Stomach (tissue), 9 donors: ENCODE results near the gene ATP1A1. TPM values are rescaled to one million over a fixed set of nuclear protein-coding genes. Genes with fewer than 3 reads are reported as not detected.

Experiments
- DNase-seq, 2 donors: peaks; one replicate each; pipeline versions ENCODE4 v3.0.0 to v3.0.0-alpha.2; 2013 to 2019
- H3K27ac ChIP-seq, 5 donors: fragments of 200-600 bp in 4 of 5; sonication (generic) in 4 of 5; one replicate each; pipeline ENCODE4 v1.5.1; 2013 to 2019; ENCODE audit warnings: mild to moderate bottlenecking in 1 of 5, moderate library complexity in 1 of 5
- H3K27me3 ChIP-seq, 3 donors: fragments of 200-600 bp; sonication (generic); one replicate each; pipeline ENCODE4 v1.5.1; 2017 to 2019; ENCODE audit warnings: mixed run types in 1 of 3
- H3K36me3 ChIP-seq, 4 donors: fragments of 200-600 bp; sonication (generic); 1 replicate in 3 of 4; 2 replicates in 1 of 4; pipeline ENCODE4 v1.5.1; 2016 to 2019
- H3K4me1 ChIP-seq, 4 donors: fragments of 200-600 bp; sonication (generic); one replicate each; pipeline ENCODE4 v1.5.1; 2016 to 2019
- H3K4me3 ChIP-seq, 4 donors: fragments of 200-600 bp; sonication (generic) in 3 of 4; one replicate each; pipeline ENCODE4 v1.5.1; 2016 to 2019; ENCODE audit warnings: mild to moderate bottlenecking in 1 of 4
- H3K9me3 ChIP-seq, 4 donors: fragments of 200-600 bp; sonication (generic); one replicate each; pipeline ENCODE4 v1.5.1; 2016 to 2019
- CTCF ChIP-seq, 7 experiments: fragments of 450-650 bp in 4 of 7; fragments of 200-600 bp in 3 of 7; sonication (generic) in 3 of 7; IDR thresholded peaks; one replicate each; pipeline ENCODE4 v1.5.1; 2016 to 2019; ENCODE audit warnings: antibody characterized with exemption in 7 of 7, control low read depth in 2 of 7, mild to moderate bottlenecking in 1 of 7
- EP300 ChIP-seq: sonication (generic); formaldehyde crosslinking; IDR thresholded peaks from one replicate; pipeline ENCODE4 v1.6.1; 2017; ENCODE audit warnings: antibody characterized with exemption
- POLR2A ChIP-seq, 4 donors: fragments of 450-650 bp; IDR thresholded peaks; one replicate each; pipeline ENCODE4 v1.6.1; 2016; ENCODE audit warnings: antibody characterized with exemption in 4 of 4, control low read depth in 2 of 4, mild to moderate bottlenecking in 1 of 4, moderate library complexity in 1 of 4
- POLR2AphosphoS5 ChIP-seq, 3 donors: sonication (generic); formaldehyde crosslinking; IDR thresholded peaks; one replicate each; pipeline ENCODE4 v1.6.1; 2016; ENCODE audit warnings: antibody characterized with exemption in 3 of 3
- WGBS, 5 donors: extraction: QIAGEN DNeasy Blood & Tissue Kit in 3 of 5; methylation state at CpG; one replicate each; pipeline versions ENCODE4 v1.1.5 to v1.1.7; 2013 to 2018; 5-methylcytosine and 5-hydroxymethylcytosine counted together
- intact Hi-C: fragments of 100-400 bp; cut with DNase I; formaldehyde crosslinking; loops from one replicate; pipeline ENCODE4 v1.15.1; 2023; ENCODE audit warnings: low total_unique reads
- polyA plus RNA-seq, 3 donors: library from polyadenylated mRNA; stranded (reverse); fragments of 200-250 nt; gene quantifications; one replicate each; pipeline ENCODE4 v1.2.3, GENCODE V29; 2013
- total RNA-seq, 5 donors: library from RNA; depleted of rRNA; stranded (reverse); fragments of >200 nt; gene quantifications; one replicate each; pipeline versions ENCODE4 v1.1.0 to v1.2.3, GENCODE V29; 2014 to 2016
- donor health status: healthy with polysubstance abuse.
- donor health status: Bipolar disorder and iron deficiency.
- donor health status: healthy.

The ATP1A1 gene
- total and polyA plus RNA-seq, 8 donors, result 49.9 to 576 (median 171) TPM

GRCh38 chr1:116325922-116326321 is 47.1 kb upstream of the ATP1A1 start:
- TF ChIP-seq CTCF (IDR thresholded peaks at IDR 0.05) (no peak), EP300 (no peak), POLR2AphosphoS5 (IDR thresholded peaks at IDR 0.05) (no peak), POLR2A (IDR thresholded peaks at IDR 0.05) (no peak)
- H3K9me3 ChIP-seq, result no peaks in the 10 kb centered on the region
- H3K36me3 ChIP-seq, result no peaks in the 10 kb centered on the region
- H3K27me3 ChIP-seq, result no peaks in the 10 kb centered on the region
- intact Hi-C loops, result no loop called here
- 69 to 88% (median 77%) methylated on average over 2 of the region's 2 CpGs for WGBS, 5 donors
- H3K27ac ChIP-seq, result peak overlapping the region in 2 of 5 donors; percentile 10 to 64
- DNase-seq, result no peak
- peaks cover 12 to 53% (median 48%) of the 10 kb centered on the region in 4 donors for H3K4me1 ChIP-seq
- H3K4me3 ChIP-seq, result no peak overlapping the region

DNA sequence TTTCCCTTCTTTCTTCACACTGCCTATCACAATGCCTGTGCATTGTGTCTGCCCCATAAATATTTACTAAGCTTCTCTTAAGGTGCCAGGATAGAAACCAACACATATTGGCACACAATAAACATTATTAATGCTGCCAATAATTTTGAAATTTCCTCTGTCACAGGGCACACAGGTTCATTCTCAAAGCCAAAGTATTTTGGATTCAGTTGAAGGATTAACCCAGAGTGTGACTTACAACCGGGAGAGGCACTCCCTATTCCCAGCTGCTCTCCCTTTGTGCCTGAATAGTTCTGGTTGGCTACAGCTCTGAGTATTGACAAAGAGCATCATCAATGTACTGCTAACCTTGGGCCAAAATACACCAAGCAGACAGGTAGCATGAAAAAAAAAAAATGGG is 46.6 kb upstream of the ATP1A1 start:
- H3K27me3 ChIP-seq, result no peaks in the 10 kb centered on the region
- DNase-seq, result no peak
- WGBS, 5 donors, result 52 to 64% (median 56%) methylated on average over 1 of the region's 1 CpG
- no peak overlapping the region for H3K4me3 ChIP-seq
- peak overlapping the region in 1 of 5 donors; percentile 64 for H3K27ac ChIP-seq
- no peaks in the 10 kb centered on the region for H3K36me3 ChIP-seq
- TF ChIP-seq EP300 (no peak), CTCF (IDR thresholded peaks at IDR 0.05) (no peak), POLR2A (IDR thresholded peaks at IDR 0.05) (no peak), POLR2AphosphoS5 (IDR thresholded peaks at IDR 0.05) (no peak)
- peaks cover 12 to 49% (median 43%) of the 10 kb centered on the region in 4 donors for H3K4me1 ChIP-seq
- intact Hi-C loops, result no loop called here
- no peaks in the 10 kb centered on the region for H3K9me3 ChIP-seq

GRCh38 chr1:116328671-116329070 is 44.4 kb upstream of the ATP1A1 start:
- Histone ChIP-seq H3K27ac (no peak overlapping the region), H3K4me1 (peaks cover 11 to 27% (median 25%) of the 10 kb centered on the region in 4 donors), H3K36me3 (no peaks in the 10 kb centered on the region), H3K4me3 (no peak overlapping the region), H3K9me3 (no peaks in the 10 kb centered on the region), H3K27me3 (no peaks in the 10 kb centered on the region)
- intact Hi-C loops, result no loop called here
- no peak for DNase-seq
- WGBS, 5 donors, result 90 to 94% (median 93%) methylated on average over 2 of the region's 2 CpGs
- TF ChIP-seq POLR2AphosphoS5 (IDR thresholded peaks at IDR 0.05) (no peak), CTCF (IDR thresholded peaks at IDR 0.05) (no peak), EP300 (no peak), POLR2A (IDR thresholded peaks at IDR 0.05) (no peak)

DNA sequence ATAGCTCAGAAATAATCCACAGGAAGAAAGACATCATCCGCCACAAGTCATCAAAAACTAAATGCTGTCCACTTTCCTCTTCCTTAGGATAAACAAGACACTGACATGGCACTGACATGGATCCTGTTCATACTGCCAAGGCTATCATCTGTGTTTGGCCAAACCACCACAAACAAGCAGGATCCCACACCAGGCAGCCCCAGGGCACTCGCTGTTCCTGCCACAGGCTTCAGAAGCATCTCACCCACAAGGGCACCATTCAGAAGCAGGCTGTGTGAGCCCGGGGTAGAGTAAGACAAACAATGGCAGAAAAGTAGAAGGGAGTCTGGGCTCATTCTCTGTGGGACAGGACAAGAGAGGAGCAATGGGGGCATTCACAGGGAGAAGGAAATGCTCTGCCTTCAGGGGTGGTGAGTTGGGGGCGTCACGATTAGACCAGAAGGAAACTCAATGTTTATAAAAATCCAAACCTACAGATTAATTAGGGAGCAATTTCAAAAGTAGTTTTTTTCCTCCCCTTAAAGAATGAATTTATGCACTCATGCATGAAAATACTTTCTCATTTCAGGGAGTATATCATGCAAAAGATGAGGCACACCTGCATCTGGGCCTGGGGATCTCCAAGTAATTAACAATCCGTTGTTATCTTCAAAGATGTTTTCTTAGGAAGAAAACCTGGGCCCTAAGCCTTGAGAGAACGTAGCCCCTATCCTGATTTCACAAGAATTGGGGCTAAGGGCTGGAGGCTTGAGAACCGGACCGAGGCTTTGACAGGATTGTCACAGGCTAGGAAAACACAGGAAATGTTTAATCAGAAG is 43.3 kb upstream of the ATP1A1 start:
- peak overlapping the region in 3 of 5 donors; percentile 36 to 63 (median 47) for H3K27ac ChIP-seq
- H3K4me3 ChIP-seq, result no peak overlapping the region
- WGBS, 5 donors, result 49 to 61% (median 54%) methylated on average over 9 of the region's 9 CpGs
- H3K36me3 ChIP-seq, result no peaks in the 10 kb centered on the region
- H3K27me3 ChIP-seq, result no peaks in the 10 kb centered on the region
- peaks cover 10 to 23% (median 17%) of the 10 kb centered on the region in 4 donors for H3K4me1 ChIP-seq
- intact Hi-C loops, result no loop called here
- H3K9me3 ChIP-seq, result no peaks in the 10 kb centered on the region
- no peak for TF ChIP-seq CTCF (IDR thresholded peaks at IDR 0.05)
- TF ChIP-seq POLR2A (IDR thresholded peaks at IDR 0.05), result no peak
- no peak for TF ChIP-seq POLR2AphosphoS5 (IDR thresholded peaks at IDR 0.05)
- TF ChIP-seq EP300, result no peak
- DNase-seq, result no peak
